GM23338 (cell line): ENCODE measurements around the gene RAD54L2.
"Not testable (repeated sequence)": the region's sequence is repeated elsewhere in the genome, so short reads cannot be mapped to it uniquely, and the experiment has no call there.

Experiments
- CREB1 ChIP-seq: fragments of 250-450 bp; sonication (Bioruptor Pico); IDR thresholded peaks from 2 replicates; pipeline ENCODE4 v1.5.0; 2020; ENCODE audit warnings: low read depth, mild to moderate bottlenecking, moderate library complexity
- EZH2 ChIP-seq: fragments of 200-600 bp; sonication (generic); IDR thresholded peaks from one replicate; pipeline ENCODE4 v1.8.0; 2017; ENCODE audit warnings: antibody characterized with exemption, mild to moderate bottlenecking, low read depth; ENCODE audit not compliant: unreplicated experiment
- EZH2phosphoT487 ChIP-seq: fragments of 200-600 bp; sonication (generic); IDR thresholded peaks from one replicate; pipeline ENCODE4 v1.8.1; 2018; ENCODE audit warnings: antibody characterized with exemption; ENCODE audit not compliant: unreplicated experiment
- JUNB ChIP-seq: IDR thresholded peaks from one replicate; pipeline ENCODE4 v1.6.1; 2016; ENCODE audit warnings: antibody characterized with exemption; ENCODE audit not compliant: unreplicated experiment
- NANOG ChIP-seq: IDR thresholded peaks from 2 replicates; pipeline ENCODE4 v1.6.1; 2016; ENCODE audit warnings: antibody characterized with exemption, borderline replicate concordance
- POLR2AphosphoS5 ChIP-seq: IDR thresholded peaks from 2 replicates; pipeline ENCODE4 v1.6.1; 2016; ENCODE audit warnings: antibody characterized with exemption, low read depth
- STAT1 ChIP-seq: IDR thresholded peaks from one replicate; pipeline ENCODE4 v1.6.1; 2016; ENCODE audit warnings: antibody characterized with exemption; ENCODE audit not compliant: unreplicated experiment
- ZNF114 ChIP-seq: fragments of 250-450 bp; sonication (Bioruptor Pico); IDR thresholded peaks from 2 replicates; pipeline ENCODE4 v1.5.0; 2020; ENCODE audit warnings: mild to moderate bottlenecking, moderate library complexity
- ZNF331 ChIP-seq: fragments of 250-450 bp; sonication (Bioruptor Pico); IDR thresholded peaks from 2 replicates; pipeline ENCODE4 v1.5.0; 2020; ENCODE audit warnings: low read depth, mild to moderate bottlenecking, moderate library complexity
- TF ChIP-seq, protein P1 (sequence below): IDR thresholded peaks from one replicate; pipeline ENCODE4 v1.6.1; 2018; ENCODE audit warnings: antibody characterized with exemption; ENCODE audit not compliant: unreplicated experiment
- TF ChIP-seq, protein P2 (sequence below), 2 experiments: fragments of 200-600 bp in 1 of 2; sonication (generic) in 1 of 2; conservative IDR thresholded peaks; 2 replicates each; pipeline versions ENCODE4 v1.5.1 to v1.6.1; 2016 to 2017; ENCODE audit warnings: antibody characterized with exemption in 2 of 2, low read depth in 2 of 2, mild to moderate bottlenecking in 2 of 2, moderate library complexity in 1 of 2
- TF ChIP-seq, protein P3 (sequence below): IDR thresholded peaks from 2 replicates; pipeline ENCODE4 v1.6.1; 2016; ENCODE audit warnings: antibody characterized with exemption
- TF ChIP-seq, protein P4 (sequence below): fragments of 250-450 bp; sonication (Bioruptor Pico); IDR thresholded peaks from 2 replicates; pipeline ENCODE4 v1.5.0; 2020; ENCODE audit warnings: mild to moderate bottlenecking, moderate library complexity

DNA sequence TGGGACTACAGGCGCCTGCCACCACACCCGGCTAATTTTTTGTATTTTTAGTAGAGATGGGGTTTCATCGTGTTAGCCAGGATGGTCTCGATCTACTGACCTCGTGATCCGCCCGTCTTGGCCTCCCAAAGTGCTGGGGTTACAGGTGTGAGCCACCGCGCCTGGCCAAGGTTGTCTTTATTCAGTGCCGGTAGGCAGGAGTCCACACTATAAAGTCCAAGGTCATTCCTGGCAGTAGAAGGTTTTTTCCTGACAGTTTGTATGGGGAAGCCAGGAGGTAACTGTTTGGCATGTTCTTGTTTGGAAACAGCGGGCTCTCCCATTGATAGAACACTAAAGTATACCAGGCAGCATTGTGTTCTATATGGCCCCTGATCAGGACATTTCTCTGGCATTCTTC, 4.1 kb downstream of the RAD54L2 start:
- TF ChIP-seq, protein P1, sequence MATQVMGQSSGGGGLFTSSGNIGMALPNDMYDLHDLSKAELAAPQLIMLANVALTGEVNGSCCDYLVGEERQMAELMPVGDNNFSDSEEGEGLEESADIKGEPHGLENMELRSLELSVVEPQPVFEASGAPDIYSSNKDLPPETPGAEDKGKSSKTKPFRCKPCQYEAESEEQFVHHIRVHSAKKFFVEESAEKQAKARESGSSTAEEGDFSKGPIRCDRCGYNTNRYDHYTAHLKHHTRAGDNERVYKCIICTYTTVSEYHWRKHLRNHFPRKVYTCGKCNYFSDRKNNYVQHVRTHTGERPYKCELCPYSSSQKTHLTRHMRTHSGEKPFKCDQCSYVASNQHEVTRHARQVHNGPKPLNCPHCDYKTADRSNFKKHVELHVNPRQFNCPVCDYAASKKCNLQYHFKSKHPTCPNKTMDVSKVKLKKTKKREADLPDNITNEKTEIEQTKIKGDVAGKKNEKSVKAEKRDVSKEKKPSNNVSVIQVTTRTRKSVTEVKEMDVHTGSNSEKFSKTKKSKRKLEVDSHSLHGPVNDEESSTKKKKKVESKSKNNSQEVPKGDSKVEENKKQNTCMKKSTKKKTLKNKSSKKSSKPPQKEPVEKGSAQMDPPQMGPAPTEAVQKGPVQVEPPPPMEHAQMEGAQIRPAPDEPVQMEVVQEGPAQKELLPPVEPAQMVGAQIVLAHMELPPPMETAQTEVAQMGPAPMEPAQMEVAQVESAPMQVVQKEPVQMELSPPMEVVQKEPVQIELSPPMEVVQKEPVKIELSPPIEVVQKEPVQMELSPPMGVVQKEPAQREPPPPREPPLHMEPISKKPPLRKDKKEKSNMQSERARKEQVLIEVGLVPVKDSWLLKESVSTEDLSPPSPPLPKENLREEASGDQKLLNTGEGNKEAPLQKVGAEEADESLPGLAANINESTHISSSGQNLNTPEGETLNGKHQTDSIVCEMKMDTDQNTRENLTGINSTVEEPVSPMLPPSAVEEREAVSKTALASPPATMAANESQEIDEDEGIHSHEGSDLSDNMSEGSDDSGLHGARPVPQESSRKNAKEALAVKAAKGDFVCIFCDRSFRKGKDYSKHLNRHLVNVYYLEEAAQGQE: not testable (repeated sequence)
- TF ChIP-seq, protein P2, sequence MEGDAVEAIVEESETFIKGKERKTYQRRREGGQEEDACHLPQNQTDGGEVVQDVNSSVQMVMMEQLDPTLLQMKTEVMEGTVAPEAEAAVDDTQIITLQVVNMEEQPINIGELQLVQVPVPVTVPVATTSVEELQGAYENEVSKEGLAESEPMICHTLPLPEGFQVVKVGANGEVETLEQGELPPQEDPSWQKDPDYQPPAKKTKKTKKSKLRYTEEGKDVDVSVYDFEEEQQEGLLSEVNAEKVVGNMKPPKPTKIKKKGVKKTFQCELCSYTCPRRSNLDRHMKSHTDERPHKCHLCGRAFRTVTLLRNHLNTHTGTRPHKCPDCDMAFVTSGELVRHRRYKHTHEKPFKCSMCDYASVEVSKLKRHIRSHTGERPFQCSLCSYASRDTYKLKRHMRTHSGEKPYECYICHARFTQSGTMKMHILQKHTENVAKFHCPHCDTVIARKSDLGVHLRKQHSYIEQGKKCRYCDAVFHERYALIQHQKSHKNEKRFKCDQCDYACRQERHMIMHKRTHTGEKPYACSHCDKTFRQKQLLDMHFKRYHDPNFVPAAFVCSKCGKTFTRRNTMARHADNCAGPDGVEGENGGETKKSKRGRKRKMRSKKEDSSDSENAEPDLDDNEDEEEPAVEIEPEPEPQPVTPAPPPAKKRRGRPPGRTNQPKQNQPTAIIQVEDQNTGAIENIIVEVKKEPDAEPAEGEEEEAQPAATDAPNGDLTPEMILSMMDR (conservative IDR thresholded peaks at IDR 0.05; ENCODE audit: low read depth in 2 of 2): not testable (repeated sequence)
- not testable (repeated sequence) for TF ChIP-seq POLR2AphosphoS5; EZH2phosphoT487; NANOG; EZH2; STAT1; ZNF114; CREB1; JUNB; ZNF331 (CRISPR knock-in tag)
- TF ChIP-seq, protein P3, sequence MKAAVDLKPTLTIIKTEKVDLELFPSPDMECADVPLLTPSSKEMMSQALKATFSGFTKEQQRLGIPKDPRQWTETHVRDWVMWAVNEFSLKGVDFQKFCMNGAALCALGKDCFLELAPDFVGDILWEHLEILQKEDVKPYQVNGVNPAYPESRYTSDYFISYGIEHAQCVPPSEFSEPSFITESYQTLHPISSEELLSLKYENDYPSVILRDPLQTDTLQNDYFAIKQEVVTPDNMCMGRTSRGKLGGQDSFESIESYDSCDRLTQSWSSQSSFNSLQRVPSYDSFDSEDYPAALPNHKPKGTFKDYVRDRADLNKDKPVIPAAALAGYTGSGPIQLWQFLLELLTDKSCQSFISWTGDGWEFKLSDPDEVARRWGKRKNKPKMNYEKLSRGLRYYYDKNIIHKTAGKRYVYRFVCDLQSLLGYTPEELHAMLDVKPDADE: not testable (repeated sequence)
- TF ChIP-seq, protein P4, sequence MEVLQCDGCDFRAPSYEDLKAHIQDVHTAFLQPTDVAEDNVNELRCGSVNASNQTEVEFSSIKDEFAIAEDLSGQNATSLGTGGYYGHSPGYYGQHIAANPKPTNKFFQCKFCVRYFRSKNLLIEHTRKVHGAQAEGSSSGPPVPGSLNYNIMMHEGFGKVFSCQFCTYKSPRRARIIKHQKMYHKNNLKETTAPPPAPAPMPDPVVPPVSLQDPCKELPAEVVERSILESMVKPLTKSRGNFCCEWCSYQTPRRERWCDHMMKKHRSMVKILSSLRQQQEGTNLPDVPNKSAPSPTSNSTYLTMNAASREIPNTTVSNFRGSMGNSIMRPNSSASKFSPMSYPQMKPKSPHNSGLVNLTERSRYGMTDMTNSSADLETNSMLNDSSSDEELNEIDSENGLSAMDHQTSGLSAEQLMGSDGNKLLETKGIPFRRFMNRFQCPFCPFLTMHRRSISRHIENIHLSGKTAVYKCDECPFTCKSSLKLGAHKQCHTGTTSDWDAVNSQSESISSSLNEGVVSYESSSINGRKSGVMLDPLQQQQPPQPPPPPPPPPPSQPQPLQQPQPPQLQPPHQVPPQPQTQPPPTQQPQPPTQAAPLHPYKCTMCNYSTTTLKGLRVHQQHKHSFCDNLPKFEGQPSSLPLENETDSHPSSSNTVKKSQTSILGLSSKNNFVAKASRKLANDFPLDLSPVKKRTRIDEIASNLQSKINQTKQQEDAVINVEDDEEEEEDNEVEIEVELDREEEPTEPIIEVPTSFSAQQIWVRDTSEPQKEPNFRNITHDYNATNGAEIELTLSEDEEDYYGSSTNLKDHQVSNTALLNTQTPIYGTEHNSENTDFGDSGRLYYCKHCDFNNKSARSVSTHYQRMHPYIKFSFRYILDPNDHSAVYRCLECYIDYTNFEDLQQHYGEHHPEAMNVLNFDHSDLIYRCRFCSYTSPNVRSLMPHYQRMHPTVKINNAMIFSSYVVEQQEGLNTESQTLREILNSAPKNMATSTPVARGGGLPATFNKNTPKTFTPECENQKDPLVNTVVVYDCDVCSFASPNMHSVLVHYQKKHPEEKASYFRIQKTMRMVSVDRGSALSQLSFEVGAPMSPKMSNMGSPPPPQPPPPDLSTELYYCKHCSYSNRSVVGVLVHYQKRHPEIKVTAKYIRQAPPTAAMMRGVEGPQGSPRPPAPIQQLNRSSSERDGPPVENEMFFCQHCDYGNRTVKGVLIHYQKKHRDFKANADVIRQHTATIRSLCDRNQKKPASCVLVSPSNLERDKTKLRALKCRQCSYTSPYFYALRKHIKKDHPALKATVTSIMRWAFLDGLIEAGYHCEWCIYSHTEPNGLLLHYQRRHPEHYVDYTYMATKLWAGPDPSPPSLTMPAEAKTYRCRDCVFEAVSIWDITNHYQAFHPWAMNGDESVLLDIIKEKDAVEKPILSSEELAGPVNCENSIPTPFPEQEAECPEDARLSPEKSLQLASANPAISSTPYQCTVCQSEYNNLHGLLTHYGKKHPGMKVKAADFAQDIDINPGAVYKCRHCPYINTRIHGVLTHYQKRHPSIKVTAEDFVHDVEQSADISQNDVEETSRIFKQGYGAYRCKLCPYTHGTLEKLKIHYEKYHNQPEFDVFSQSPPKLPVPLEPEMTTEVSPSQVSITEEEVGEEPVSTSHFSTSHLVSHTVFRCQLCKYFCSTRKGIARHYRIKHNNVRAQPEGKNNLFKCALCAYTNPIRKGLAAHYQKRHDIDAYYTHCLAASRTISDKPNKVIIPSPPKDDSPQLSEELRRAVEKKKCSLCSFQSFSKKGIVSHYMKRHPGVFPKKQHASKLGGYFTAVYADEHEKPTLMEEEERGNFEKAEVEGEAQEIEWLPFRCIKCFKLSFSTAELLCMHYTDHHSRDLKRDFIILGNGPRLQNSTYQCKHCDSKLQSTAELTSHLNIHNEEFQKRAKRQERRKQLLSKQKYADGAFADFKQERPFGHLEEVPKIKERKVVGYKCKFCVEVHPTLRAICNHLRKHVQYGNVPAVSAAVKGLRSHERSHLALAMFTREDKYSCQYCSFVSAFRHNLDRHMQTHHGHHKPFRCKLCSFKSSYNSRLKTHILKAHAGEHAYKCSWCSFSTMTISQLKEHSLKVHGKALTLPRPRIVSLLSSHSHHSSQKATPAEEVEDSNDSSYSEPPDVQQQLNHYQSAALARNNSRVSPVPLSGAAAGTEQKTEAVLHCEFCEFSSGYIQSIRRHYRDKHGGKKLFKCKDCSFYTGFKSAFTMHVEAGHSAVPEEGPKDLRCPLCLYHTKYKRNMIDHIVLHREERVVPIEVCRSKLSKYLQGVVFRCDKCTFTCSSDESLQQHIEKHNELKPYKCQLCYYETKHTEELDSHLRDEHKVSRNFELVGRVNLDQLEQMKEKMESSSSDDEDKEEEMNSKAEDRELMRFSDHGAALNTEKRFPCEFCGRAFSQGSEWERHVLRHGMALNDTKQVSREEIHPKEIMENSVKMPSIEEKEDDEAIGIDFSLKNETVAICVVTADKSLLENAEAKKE (CRISPR knock-in tag): not testable (repeated sequence)
